DMS 273 (cell line): ENCODE results near the gene MYADM.

Experiments
- DNase-seq: peaks from one replicate; lab custom pipeline; 2025; ENCODE audit not compliant: unreplicated experiment; lab: John Stamatoyannopoulos, UW

The MYADM gene

GRCh38 chr19:53910170-53910518 is 42.5 kb downstream of the MYADM start:
- DNase-seq: no peak

GRCh38 chr19:53912653-53913052 is 45.0 kb downstream of the MYADM start:
- no peak for DNase-seq

- no peak for DNase-seq
Observed at GRCh38 chr19:53915000-53915399, 47.3 kb downstream of the MYADM start.

- no peak for DNase-seq
Observed at GRCh38 chr19:53916004-53916403, 48.3 kb downstream of the MYADM start.

GRCh38 chr19:53917356-53917755 is 49.7 kb downstream of the MYADM start:
- no peak for DNase-seq
